Measurements from ENCODE around the gene TMEM132C.
"Not testable (repeated sequence)": the region's sequence is repeated elsewhere in the genome, so short reads cannot be mapped to it uniquely, and the experiment has no call there.

Gene TMEM132C

GRCh38 chr12:128474916-128475315, 207.9 kb downstream of the TMEM132C start:
- DNase-seq (ENCODE audit: low read depth in 2 of 2), result no peak

DNA sequence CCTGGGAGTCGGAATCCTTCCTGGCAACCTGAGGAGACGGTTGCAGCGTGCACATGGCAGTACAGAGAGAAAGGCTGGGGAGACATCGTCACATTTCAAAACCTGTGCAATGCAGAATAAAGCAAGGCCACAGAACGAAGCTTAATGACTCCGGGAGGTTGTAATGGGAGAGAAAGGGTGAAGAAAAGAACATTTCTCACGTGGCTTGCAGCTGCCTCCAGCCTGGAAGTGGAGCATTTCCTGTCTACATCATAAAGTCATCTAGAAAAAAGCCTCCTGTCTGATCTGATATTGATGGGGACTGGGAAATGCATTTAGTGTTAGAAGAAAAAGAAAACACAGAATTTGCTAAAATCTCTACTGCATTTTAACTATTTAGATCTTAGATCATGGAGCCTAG, 209.3 kb downstream of the TMEM132C start:
- DNase-seq (ENCODE audit: low read depth in 2 of 2), result no peak

GRCh38 chr12:128483526-128484255, 216.7 kb downstream of the TMEM132C start:
- no peak for DNase-seq (ENCODE audit: low read depth in 2 of 2)

- DNase-seq (ENCODE audit: low read depth in 2 of 2), result not testable (repeated sequence)
These were observed 230.4 kb downstream of the TMEM132C start for GRCh38 chr12:128497376-128497775.

- DNase-seq (ENCODE audit: low read depth in 2 of 2), result no peak
These were observed 240.5 kb downstream of the TMEM132C start for GRCh38 chr12:128507470-128507869.

DNA sequence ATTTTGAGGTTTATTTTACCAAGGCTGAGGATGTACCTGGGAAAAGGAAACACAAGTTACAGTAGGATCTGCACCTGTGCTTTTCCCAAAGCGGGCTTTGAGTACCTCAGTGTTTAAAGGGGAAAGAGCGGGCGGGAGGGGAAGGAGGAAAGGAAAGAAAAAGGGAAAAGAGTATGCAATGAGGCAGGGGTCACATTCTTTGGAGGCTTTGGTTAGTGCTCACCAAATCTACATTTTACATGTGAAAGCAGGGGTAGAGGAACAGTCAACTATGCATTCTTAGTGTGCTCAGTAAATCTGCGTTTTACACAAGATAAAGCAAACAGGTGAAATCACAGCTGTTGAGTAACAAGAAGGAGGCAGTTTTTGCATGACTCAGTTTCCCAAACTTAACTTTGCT, 242.2 kb downstream of the TMEM132C start:
- no peak for DNase-seq (ENCODE audit: low read depth in 2 of 2)

GRCh38 chr12:128510511-128510910, 243.5 kb downstream of the TMEM132C start:
- no peak for DNase-seq (ENCODE audit: low read depth in 2 of 2)

DNA sequence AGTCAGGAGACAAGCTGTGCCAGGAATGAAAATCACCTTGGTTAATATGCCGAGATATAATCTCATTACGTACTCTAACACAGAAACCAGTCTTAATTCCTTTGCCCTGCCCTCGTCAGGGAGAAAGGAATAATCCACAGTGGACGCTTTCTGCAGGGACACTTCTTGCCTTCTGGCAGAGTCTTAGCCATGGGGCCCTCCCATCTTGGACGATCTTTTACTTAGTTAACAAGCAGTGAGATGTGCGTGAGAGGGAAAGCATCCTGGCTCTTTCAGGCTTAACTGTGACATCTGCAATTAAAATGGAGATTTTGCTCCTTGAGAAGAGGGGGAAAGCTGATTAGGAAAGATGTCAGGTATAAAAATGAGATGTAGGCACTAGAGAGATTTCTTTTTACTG, 246.4 kb downstream of the TMEM132C start:
- no peak for DNase-seq (ENCODE audit: low read depth in 2 of 2)

DNA sequence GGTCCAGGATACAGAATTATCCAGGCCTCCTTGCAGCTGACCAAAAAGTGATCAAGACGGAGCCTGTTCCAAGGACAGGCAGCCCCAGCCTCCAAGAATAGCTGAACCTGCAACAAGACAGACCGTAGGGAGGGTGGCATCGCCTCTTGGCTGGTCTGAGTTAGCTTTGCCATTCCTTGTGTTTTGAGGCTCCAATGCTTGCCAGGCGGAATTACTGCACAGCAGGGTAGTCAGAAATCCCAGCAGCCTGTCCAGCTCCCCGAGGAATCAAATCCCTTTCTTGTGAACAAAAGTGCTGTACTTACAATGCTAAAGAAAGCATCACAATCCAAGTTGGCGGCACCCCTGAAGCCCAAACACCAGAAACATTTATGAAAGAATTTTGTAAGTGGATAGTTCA, 246.9 kb downstream of the TMEM132C start:
- no peak for DNase-seq (ENCODE audit: low read depth in 2 of 2)

DNA sequence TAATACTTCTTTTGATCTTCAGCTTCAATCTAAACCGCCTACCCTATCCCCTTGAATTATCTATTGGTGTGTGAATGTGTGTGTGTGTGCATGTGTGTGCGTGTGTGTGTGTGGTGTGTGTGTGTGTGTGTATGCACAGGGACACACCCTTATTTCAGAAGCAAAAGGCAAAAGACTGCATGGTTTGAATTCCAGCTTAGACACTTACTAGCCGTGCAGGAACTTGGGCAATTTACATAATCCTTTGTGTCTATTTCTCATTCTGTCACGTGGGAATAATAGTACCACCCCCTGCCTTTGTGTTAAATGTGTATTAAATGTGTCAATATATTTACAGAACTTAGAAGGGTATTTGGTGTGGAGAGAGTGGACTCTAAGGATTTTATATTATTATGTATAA, 251.7 kb downstream of the TMEM132C start:
- no peak for DNase-seq (ENCODE audit: low read depth in 2 of 2)

DNA sequence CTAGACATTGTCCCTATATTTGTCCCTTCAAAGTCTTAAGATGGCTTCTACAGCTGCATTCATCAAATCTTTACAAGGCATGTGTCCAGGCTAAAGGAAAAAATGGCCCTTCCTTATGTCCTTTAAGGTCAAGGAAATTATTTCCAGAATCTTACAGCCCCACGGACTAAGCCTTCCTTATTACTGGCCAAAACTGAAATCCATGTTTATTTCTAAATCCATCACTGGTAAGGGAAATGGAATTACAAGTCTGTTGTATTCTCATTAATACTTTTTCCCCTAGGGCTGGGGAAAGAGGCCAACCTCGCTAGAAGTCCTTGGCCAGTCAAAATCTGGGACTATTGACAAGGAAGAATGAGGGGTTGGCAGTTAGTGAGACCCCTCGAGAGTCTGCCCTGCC, 252.5 kb downstream of the TMEM132C start:
- no peak for DNase-seq (ENCODE audit: low read depth in 2 of 2)

DNA sequence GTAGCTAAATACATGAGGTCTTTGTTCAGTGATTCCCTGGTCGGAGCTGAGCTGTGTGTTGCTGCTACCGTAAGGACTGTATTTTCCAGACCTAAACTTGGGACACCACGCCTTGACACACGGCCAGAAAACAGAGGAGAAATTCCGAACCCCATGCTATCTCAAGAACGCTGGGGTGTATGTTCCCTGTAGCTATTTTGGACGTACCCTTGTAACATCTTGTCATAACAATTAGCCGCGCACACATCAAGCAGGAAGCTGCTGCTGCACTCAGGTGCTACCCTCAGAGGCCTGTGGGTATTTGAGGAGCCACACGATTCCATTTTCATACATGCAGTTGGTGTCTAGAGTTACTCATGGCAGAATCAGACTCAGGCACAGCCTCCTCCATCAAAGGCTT, 255.0 kb downstream of the TMEM132C start:
- DNase-seq (ENCODE audit: low read depth in 2 of 2), result no peak

GRCh38 chr12:128524439-128524838, 257.5 kb downstream of the TMEM132C start:
- DNase-seq (ENCODE audit: low read depth in 2 of 2), result no peak

- DNase-seq (ENCODE audit: low read depth in 2 of 2), result no peak
These were observed 264.2 kb downstream of the TMEM132C start for GRCh38 chr12:128531170-128531569.

DNA sequence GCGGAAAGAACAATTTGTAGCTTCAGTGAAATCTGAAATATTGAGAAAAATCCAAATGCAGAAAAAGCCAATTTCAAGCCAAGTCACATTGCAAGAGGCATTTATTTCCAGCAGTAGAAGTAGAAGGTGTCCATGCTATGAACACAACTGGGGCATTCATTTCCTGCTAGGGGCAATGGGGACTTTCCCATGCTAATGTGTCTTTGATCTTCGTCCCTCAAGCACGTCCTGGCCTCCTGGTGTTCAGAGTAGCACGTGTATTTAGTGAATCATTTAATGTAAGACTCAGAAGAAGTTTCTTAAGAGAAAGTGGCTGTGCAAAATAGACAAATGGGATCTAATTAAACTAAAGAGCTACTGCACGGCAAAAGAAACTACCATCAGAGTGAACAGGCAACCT, 267.9 kb downstream of the TMEM132C start:
- DNase-seq (ENCODE audit: low read depth in 2 of 2), result no peak

DNA sequence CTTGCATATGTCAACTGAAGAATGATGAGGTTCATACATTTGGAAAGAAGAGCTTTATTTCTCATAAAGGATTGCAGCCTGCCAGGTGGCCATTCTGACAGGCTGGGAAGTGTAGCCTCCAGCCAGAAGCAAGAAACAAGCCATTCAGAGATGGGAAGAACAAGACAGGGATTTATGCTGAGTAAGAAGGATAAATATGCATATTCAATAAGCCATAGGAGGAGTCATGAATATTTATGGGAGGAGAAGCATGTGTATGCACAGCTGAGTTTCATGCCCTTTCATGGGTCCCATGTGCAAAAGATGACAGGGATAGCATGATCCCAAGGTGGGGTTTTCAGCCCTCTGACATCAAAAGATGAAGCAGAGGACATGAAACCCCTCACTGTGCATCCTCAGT, 269.8 kb downstream of the TMEM132C start:
- DNase-seq (ENCODE audit: low read depth in 2 of 2), result no peak

DNA sequence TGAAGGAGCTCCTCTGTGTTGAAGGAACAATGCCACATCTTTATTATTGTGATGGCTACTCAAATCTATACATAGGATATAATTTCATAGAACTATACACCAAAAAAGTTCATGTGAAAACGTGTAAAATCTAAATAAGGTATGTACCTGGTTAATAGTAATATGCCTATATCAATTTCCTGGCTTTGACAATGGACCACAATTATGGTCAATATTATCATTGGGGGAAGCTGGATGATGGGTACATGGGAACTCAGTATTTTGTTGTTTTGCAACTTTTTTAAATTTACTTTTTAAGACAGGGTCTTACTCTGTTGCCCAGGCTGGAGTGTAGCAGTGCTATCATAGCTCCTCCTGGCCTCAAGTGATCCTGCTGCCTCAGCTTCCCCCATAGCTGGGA, 270.7 kb downstream of the TMEM132C start:
- no peak for DNase-seq (ENCODE audit: low read depth in 2 of 2)

- DNase-seq (ENCODE audit: low read depth in 2 of 2), result no peak
These were observed 275.9 kb downstream of the TMEM132C start for GRCh38 chr12:128542844-128543243.

GRCh38 chr12:128543460-128543859, 276.5 kb downstream of the TMEM132C start:
- DNase-seq (ENCODE audit: low read depth in 2 of 2), result no peak

DNA sequence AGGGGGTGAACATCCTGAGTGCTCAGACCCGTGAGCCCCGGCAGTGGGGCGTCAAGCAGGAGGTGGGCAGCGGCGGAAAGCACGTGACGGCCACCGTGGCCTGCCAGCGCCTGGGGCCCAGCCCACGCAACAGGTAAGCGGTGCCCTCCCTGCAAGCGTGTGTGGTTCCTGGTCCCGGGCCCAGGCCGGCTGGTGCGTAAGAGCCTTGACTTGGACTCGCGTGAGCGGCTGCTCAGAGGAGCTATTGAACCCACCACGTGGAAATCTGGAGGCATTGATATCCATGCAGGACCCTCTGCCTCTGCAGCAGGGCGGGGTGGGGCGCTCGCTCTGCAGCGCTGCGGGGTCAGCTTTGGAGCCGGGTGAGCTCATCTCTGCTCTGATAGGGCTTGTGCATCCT, 277.0 kb downstream of the TMEM132C start:
- DNase-seq (ENCODE audit: low read depth in 2 of 2), result no peak

DNA sequence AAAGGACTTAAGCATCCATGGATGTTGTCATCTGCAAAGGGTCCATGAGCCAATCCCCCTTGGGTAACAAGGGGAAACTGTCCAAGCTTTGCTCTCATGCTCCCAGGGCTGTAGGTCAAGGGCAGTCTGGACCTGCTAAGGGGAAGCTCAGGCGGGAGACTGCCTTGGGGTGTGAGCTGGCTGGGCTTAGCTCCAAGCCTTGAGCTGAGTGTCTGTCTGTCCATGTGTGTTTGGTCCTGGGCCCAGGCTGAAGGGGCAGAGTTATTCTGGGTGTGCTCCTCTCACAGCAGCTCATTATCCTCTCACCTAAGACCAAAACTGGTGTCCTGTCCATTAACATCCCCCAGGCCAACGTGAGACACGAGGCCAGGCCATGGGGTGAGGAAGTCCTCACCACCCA, 282.0 kb downstream of the TMEM132C start:
- no peak for DNase-seq (ENCODE audit: low read depth in 2 of 2)

DNA sequence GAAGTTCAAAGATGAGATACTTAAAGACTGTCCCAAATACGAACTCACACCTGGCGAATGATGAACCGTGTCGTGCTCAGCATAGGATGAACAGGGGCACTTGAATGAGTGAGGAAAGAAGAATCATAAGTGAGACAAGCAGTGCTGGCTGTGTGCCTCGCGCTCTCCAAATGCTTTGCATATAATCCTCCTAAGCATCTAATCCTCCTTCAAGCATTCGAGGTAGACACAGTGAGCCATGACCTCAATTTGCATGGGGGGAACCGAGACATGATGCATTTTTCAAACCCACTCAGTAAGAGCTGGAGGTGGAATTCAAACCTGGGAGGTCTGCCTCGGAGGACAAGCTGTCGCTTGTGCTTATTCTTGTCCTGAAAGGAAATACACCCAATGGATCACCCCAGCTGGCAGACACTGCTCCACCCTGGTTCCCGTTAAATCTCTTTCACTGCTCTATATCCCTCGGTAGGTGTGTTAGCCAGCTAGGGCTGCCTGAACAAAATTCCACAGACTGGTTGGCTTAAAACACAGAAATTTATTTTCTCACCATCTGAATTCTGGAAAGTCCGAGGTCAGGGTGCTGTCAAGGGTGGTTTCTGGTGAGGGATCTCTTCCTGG, 282.7 kb downstream of the TMEM132C start:
- DNase-seq (ENCODE audit: low read depth in 2 of 2), result no peak

- DNase-seq (ENCODE audit: low read depth in 2 of 2), result no peak
These were observed 284.3 kb downstream of the TMEM132C start for GRCh38 chr12:128551266-128551665.

Data from stimulated activated CD4-positive, alpha-beta T cell treated with anti-CD3 and anti-CD28 coated beads, Interleukin-1b, Interleukin-23, amount 100 ng/mL, for 4 hours (primary cell).